ENCODE results near the gene HMOX1.

- TF ChIP-seq CTCF (IDR thresholded peaks at IDR 0.05; ENCODE audit: low read length) (no peak), EZH2 (optimal IDR thresholded peaks at IDR 0.05; ENCODE audit: low read depth, low read length) (no peak)
Measured at GRCh38 chr22:35353318-35353717, 27.6 kb upstream of the HMOX1 start.

Data from MM.1S (cell line).